ENCODE data around the gene TUBA8. TPM values are rescaled to one million over a fixed set of nuclear protein-coding genes. Genes with fewer than 3 reads are reported as not detected.
"Not testable (repeated sequence)": the region's sequence is repeated elsewhere in the genome, so short reads cannot be mapped to it uniquely, and the experiment has no call there.

The TUBA8 gene
- total RNA-seq, 1 donor from 2014 or later: not detected

DNA sequence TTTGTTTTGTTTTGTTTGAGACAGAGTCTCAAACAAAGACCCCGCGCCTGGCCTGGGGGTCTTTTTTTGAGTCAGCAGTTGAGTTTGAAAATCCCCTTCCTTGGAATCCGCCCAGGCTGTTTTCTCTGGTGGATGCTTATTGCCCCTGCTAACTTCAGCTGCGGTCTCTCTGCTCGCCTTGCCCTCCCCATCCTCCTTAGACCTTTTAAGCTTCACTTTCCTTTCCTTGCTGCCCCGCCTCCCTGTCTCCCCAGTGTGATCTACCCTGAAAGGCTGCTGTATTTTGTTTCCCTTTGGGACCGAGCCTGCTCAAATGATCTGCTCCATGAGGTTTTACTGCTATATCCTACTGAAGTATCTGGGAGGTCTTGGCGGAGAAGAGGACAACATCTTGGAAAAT, 41.9 kb downstream of the TUBA8 start:
- no peak overlapping the region for H3K4me3 ChIP-seq (ENCODE audit: low read depth, low read length)
- TF ChIP-seq, protein P1, sequence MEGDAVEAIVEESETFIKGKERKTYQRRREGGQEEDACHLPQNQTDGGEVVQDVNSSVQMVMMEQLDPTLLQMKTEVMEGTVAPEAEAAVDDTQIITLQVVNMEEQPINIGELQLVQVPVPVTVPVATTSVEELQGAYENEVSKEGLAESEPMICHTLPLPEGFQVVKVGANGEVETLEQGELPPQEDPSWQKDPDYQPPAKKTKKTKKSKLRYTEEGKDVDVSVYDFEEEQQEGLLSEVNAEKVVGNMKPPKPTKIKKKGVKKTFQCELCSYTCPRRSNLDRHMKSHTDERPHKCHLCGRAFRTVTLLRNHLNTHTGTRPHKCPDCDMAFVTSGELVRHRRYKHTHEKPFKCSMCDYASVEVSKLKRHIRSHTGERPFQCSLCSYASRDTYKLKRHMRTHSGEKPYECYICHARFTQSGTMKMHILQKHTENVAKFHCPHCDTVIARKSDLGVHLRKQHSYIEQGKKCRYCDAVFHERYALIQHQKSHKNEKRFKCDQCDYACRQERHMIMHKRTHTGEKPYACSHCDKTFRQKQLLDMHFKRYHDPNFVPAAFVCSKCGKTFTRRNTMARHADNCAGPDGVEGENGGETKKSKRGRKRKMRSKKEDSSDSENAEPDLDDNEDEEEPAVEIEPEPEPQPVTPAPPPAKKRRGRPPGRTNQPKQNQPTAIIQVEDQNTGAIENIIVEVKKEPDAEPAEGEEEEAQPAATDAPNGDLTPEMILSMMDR (conservative IDR thresholded peaks at IDR 0.05; ENCODE audit: low read depth, low read length): no peak
- DNase-seq (ENCODE audit: low read depth): no peak

DNA sequence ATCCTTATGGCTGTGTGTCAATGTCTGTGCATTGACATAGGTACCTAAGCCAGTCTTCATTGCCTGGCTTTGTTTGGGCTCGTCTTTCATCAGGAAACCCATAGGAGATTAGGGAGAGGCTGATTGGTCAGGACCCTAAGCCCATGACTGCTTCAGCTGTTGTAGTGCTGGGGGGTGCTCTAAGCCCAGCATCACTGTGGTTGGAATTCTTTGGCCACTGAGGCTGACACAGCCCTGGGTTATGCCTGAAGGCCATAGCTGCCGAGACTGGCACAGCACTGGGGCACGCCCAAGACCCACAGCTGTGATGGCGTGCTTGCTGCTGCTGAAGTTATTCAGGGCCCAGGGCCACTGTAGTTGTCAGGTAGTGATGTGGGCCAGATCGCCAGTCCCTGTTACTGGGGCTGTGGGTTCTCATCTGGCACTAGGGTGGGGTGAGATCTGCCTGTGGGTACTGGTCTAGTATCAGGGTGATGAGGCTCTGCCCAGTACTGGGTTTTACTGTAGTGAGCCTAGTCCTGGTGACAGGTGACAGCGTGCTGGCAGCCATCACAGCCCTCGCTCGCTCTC, 44.3 kb downstream of the TUBA8 start:
- no peak for DNase-seq (ENCODE audit: low read depth)
- TF ChIP-seq, protein P1 (conservative IDR thresholded peaks at IDR 0.05; ENCODE audit: low read depth, low read length): no peak
- H3K4me3 ChIP-seq (ENCODE audit: low read depth, low read length): no peak overlapping the region

GRCh38 chr22:18155546-18155945, 44.9 kb downstream of the TUBA8 start:
- DNase-seq (ENCODE audit: low read depth): not testable (repeated sequence)

GRCh38 chr22:18156878-18157713, 46.5 kb downstream of the TUBA8 start:
- DNase-seq (ENCODE audit: low read depth): no peak
- TF ChIP-seq, protein P1 (conservative IDR thresholded peaks at IDR 0.05; ENCODE audit: low read depth, low read length): peak; percentile 77
- no peak overlapping the region for H3K4me3 ChIP-seq (ENCODE audit: low read depth, low read length)

More at GRCh38 chr22:18155546-18155945, 44.9 kb downstream of the TUBA8 start:
- not testable (repeated sequence) for H3K4me3 ChIP-seq (ENCODE audit: low read depth, low read length)

- no peak overlapping the region for H3K4me3 ChIP-seq (ENCODE audit: low read depth, low read length)
- no peak for DNase-seq (ENCODE audit: low read depth)
- TF ChIP-seq, protein P1 (conservative IDR thresholded peaks at IDR 0.05; ENCODE audit: low read depth, low read length): no peak
Measured at GRCh38 chr22:18157714-18158028, 47.1 kb downstream of the TUBA8 start.

GRCh38 chr22:18160641-18161040, 50.0 kb downstream of the TUBA8 start:
- not testable (repeated sequence) for DNase-seq (ENCODE audit: low read depth); H3K4me3 ChIP-seq (ENCODE audit: low read depth, low read length)

GRCh38 chr22:18163843-18164242, 53.2 kb downstream of the TUBA8 start:
- not testable (repeated sequence) for H3K4me3 ChIP-seq (ENCODE audit: low read depth, low read length); DNase-seq (ENCODE audit: low read depth)

DNA sequence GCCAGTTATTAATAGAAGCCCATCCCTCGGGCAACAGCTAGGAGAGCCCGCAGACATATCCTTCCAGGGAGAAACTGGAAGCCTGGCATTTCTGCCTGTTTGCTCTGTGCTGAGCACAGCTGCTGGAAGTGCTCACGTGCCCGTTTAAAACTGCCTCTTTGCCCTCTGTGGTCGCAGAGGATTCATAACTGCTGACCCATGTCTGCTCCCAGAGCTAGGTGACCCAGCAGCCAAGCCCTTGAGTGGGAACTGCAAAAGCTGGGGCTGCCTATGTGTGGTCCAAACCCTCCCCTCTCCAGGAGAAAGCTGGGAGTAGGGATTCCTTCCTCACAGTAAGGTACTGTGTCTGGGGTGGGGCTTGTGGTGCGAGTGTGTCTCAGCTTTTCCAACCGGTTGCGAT, 54.0 kb downstream of the TUBA8 start:
- not testable (repeated sequence) for DNase-seq (ENCODE audit: low read depth); H3K4me3 ChIP-seq (ENCODE audit: low read depth, low read length)

- not testable (repeated sequence) for DNase-seq (ENCODE audit: low read depth); H3K4me3 ChIP-seq (ENCODE audit: low read depth, low read length)
Measured at GRCh38 chr22:18165356-18165755, 54.7 kb downstream of the TUBA8 start.

GRCh38 chr22:18170284-18170683, 59.7 kb downstream of the TUBA8 start:
- not testable (repeated sequence) for H3K4me3 ChIP-seq (ENCODE audit: low read depth, low read length); DNase-seq (ENCODE audit: low read depth)

DNA sequence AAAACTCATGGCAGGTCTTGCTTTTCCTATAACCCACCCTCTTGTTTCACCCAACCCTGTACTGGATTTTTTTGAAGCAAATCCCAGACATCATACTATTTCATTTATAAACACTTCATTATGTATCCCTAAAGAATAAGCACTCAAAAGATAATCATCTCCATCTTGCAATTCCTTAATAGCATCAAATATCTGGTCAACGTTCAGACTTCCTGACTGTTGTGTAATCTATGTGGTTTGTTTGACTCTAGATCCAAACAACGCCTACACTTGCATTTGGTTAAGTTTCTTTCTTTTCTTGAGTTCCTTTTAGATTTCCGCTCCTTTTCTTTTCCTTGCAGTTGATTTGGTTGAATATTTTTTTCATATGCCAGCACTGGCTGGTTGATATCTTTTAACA, 61.6 kb downstream of the TUBA8 start:
- not testable (repeated sequence) for H3K4me3 ChIP-seq (ENCODE audit: low read depth, low read length); DNase-seq (ENCODE audit: low read depth)

- not testable (repeated sequence) for DNase-seq (ENCODE audit: low read depth); H3K4me3 ChIP-seq (ENCODE audit: low read depth, low read length)
Measured at GRCh38 chr22:18172776-18173175, 62.2 kb downstream of the TUBA8 start.

- DNase-seq (ENCODE audit: low read depth); H3K4me3 ChIP-seq (ENCODE audit: low read depth, low read length): not testable (repeated sequence)
Measured at GRCh38 chr22:18173441-18173840, 62.8 kb downstream of the TUBA8 start.

Data from epithelial cell of proximal tubule (primary cell).